Measurements from ENCODE around the gene PPAT.

Gene PPAT

GRCh38 chr4:56433280-56433679, 2.1 kb downstream of the PPAT start:
- no peak for DNase-seq

- no peak for DNase-seq
Measured at GRCh38 chr4:56430203-56430602, 5.2 kb downstream of the PPAT start.

- no peak for DNase-seq
Measured at GRCh38 chr4:56427179-56427578, 8.2 kb downstream of the PPAT start.

- DNase-seq = no peak
Measured at GRCh38 chr4:56426273-56426672, 9.1 kb downstream of the PPAT start.

- DNase-seq = no peak
Measured at GRCh38 chr4:56425518-56425917, 9.9 kb downstream of the PPAT start.

GRCh38 chr4:56424697-56425514, 10.5 kb downstream of the PPAT start:
- DNase-seq = peak in 1 of 2 donors; percentile 54

GRCh38 chr4:56424176-56424575, 11.2 kb downstream of the PPAT start:
- no peak for DNase-seq

- DNase-seq = no peak
Measured at GRCh38 chr4:56417396-56417795, 18.0 kb downstream of the PPAT start.

GRCh38 chr4:56416349-56416748, 19.1 kb downstream of the PPAT start:
- no peak for DNase-seq

GRCh38 chr4:56414135-56414670, 21.2 kb downstream of the PPAT start:
- DNase-seq = no peak

GRCh38 chr4:56410247-56411062, 25.0 kb downstream of the PPAT start:
- peak; percentile 5 to 86 for DNase-seq

GRCh38 chr4:56409511-56410090, 25.8 kb downstream of the PPAT start:
- no peak for DNase-seq

- DNase-seq = no peak
Measured at GRCh38 chr4:56408978-56409377, 26.4 kb downstream of the PPAT start.

- no peak for DNase-seq
Measured at GRCh38 chr4:56406151-56406550, 29.3 kb downstream of the PPAT start.

GRCh38 chr4:56405016-56405415, 30.4 kb downstream of the PPAT start:
- no peak for DNase-seq

- DNase-seq = no peak
Measured at GRCh38 chr4:56400560-56400959, 34.9 kb downstream of the PPAT start.

GRCh38 chr4:56391270-56391669, 44.1 kb downstream of the PPAT start:
- no peak for DNase-seq

GRCh38 chr4:56389558-56389957, 45.9 kb downstream of the PPAT start:
- no peak for DNase-seq

GRCh38 chr4:56388306-56388705, 47.1 kb downstream of the PPAT start:
- no peak for DNase-seq

GRCh38 chr4:56387023-56388001, 48.1 kb downstream of the PPAT start, which contains the start of gene AASDH:
Gene AASDH, minus strand, starts transcription at chr4:56387491. Its CDS starts 3,192 bp downstream, at chr4:56384299.
- peak; percentile 89 to 92 for DNase-seq

- DNase-seq = no peak
Measured at GRCh38 chr4:56386091-56386490, 49.3 kb downstream of the PPAT start.

- DNase-seq = no peak
Measured at GRCh38 chr4:56375458-56375857, 60.0 kb downstream of the PPAT start.
